ENCODE results near the gene NRXN3. TPM values are rescaled to one million over a fixed set of nuclear protein-coding genes. Genes with fewer than 3 reads are reported as not detected.

The NRXN3 gene
- total and polyA plus RNA-seq, 2 experiments from 2014 or later = 0.08 to 0.11 TPM

DNA sequence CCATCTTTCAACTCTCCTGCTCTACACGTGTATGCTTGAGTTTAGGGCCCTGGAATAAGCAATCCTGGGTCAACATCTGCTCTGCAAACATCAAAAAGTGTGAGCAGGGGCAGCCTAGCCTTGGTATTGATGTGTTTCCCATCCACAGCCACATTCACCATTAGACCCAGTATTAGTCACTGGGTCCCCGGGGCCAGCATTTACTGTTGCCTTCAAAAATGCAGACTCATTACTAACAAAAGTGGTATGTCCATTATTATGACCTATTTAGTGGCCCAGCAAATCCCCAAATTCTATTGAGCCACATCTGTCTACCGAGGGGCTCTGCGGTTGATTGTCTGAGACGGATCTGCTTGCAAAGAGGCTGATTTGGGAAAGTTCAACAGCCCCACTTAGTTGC is 1379.3 kb downstream of the NRXN3 start:
- in situ Hi-C loops (cut with MboI) = no loop called here
- Histone ChIP-seq H3K4me1 (ENCODE audit: insufficient read depth) (no peaks in the 10 kb centered on the region), H3K27me3 (replicated peaks; ENCODE audit: insufficient read depth) (no peaks in the 10 kb centered on the region), H3K9me3 (ENCODE audit: low read depth) (no peaks in the 10 kb centered on the region), H3K79me2 (ENCODE audit: insufficient read depth) (no peaks in the 10 kb centered on the region), H3K4me3 (no peak overlapping the region), H3K27ac (no peak overlapping the region), H3F3A (ENCODE audit: insufficient read depth) (0 out of 2 replicates have a peak, but pooled peaks cover 5% of the 10 kb centered on the region), H2AFZ (no peak overlapping the region), H3K36me3 (ENCODE audit: low read depth) (no peaks in the 10 kb centered on the region), H3K9me2 (ENCODE audit: insufficient read depth) (no peaks in the 10 kb centered on the region), H3K9ac (no peak overlapping the region), H4K20me1 (ENCODE audit: insufficient read depth) (no peaks in the 10 kb centered on the region), H3K4me2 (ENCODE audit: unreplicated experiment) (no peak overlapping the region)
- TF ChIP-seq EZH2phosphoT487 (IDR thresholded peaks at IDR 0.05; ENCODE audit: insufficient read depth, low read depth) (no peak), EZH2 (IDR thresholded peaks at IDR 0.05; ENCODE audit: insufficient read depth, poor library complexity, severe bottlenecking) (no peak)
- DNase-seq = peak; percentile 22
- 20 to 24% methylated on average over 5 of the region's 5 CpGs for WGBS, 2 experiments (ENCODE audit: low coverage in 1 of 2, low lambda C conversion rate in 2 of 2, missing lambda C conversion rate in 2 of 2)

DNA sequence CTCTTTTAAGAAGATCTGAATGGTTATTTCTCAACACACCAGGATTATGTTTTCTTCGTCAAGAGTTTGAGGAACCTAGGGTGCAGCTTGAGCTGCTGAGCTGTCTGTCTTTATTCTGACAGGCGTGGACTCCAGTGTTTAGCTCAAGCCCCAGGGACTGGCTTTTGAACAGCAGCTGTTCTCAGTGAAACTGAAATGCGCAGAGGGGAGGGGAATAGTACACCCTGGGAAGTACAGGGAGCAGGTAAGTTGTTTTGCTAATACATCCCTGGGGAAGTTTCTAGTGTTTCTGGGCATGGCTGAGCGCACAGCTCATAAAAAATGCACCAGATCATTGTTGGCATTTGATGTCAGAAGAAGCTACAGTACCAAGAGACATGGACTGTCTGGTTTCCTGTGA is 1381.3 kb downstream of the NRXN3 start:
- Histone ChIP-seq H3K79me2 (ENCODE audit: insufficient read depth) (no peaks in the 10 kb centered on the region), H3K9me2 (ENCODE audit: insufficient read depth) (no peaks in the 10 kb centered on the region), H3K4me3 (no peak overlapping the region), H3K4me2 (ENCODE audit: unreplicated experiment) (no peak overlapping the region), H3K9ac (no peak overlapping the region), H3K27ac (no peak overlapping the region), H3K36me3 (ENCODE audit: low read depth) (no peaks in the 10 kb centered on the region), H2AFZ (no peak overlapping the region), H3F3A (ENCODE audit: insufficient read depth) (no peaks in the 10 kb centered on the region), H3K9me3 (ENCODE audit: low read depth) (no peaks in the 10 kb centered on the region), H4K20me1 (ENCODE audit: insufficient read depth) (no peaks in the 10 kb centered on the region), H3K4me1 (ENCODE audit: insufficient read depth) (no peaks in the 10 kb centered on the region), H3K27me3 (replicated peaks; ENCODE audit: insufficient read depth) (no peaks in the 10 kb centered on the region)
- 4 to 8% methylated on average over 4 of the region's 4 CpGs for WGBS, 2 experiments (ENCODE audit: low coverage in 1 of 2, low lambda C conversion rate in 2 of 2, missing lambda C conversion rate in 2 of 2)
- TF ChIP-seq EZH2phosphoT487 (IDR thresholded peaks at IDR 0.05; ENCODE audit: insufficient read depth, low read depth) = no peak
- no peak for TF ChIP-seq EZH2 (IDR thresholded peaks at IDR 0.05; ENCODE audit: insufficient read depth, poor library complexity, severe bottlenecking)
- in situ Hi-C loops (cut with MboI) = no loop called here
- no peak for DNase-seq

DNA sequence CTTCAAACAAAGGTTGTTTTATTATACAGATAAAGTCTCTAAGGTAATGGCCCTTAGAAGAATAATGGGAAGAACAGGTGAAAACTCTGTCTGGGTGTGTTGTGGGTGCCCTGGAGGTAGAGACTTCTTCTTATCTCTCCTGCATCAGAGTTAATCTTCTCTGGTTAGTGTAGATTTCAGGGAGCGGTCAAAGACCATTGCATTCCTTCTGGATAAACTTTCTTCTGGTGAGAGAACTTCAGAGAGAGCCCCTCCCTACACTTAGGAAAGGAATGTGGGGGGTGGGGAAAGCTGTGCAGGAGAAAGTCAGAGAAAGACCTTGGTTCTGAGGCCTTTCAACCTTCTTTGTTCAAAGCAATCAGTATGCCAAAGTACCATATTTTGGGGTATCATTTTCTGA is 1382.6 kb downstream of the NRXN3 start:
- H4K20me1 ChIP-seq (ENCODE audit: insufficient read depth) = no peaks in the 10 kb centered on the region
- no peak overlapping the region for H3K4me3 ChIP-seq
- no peak overlapping the region for H3K4me2 ChIP-seq (ENCODE audit: unreplicated experiment)
- H3K36me3 ChIP-seq (ENCODE audit: low read depth) = no peaks in the 10 kb centered on the region
- no peak for DNase-seq
- TF ChIP-seq EZH2phosphoT487 (IDR thresholded peaks at IDR 0.05; ENCODE audit: insufficient read depth, low read depth) (no peak), EZH2 (IDR thresholded peaks at IDR 0.05; ENCODE audit: insufficient read depth, poor library complexity, severe bottlenecking) (no peak)
- no peaks in the 10 kb centered on the region for H3F3A ChIP-seq (ENCODE audit: insufficient read depth)
- H3K27me3 ChIP-seq (replicated peaks; ENCODE audit: insufficient read depth) = no peaks in the 10 kb centered on the region
- no peak overlapping the region for H2AFZ ChIP-seq
- in situ Hi-C loops (cut with MboI) = no loop called here
- no peak overlapping the region for H3K27ac ChIP-seq
- no peaks in the 10 kb centered on the region for H3K9me2 ChIP-seq (ENCODE audit: insufficient read depth)
- WGBS, 2 experiments (ENCODE audit: low coverage in 1 of 2, low lambda C conversion rate in 2 of 2, missing lambda C conversion rate in 2 of 2) = 0 to 7% methylated on average over 1 of the region's 1 CpG
- H3K4me1 ChIP-seq (ENCODE audit: insufficient read depth) = no peaks in the 10 kb centered on the region
- H3K9me3 ChIP-seq (ENCODE audit: low read depth) = no peaks in the 10 kb centered on the region
- no peak overlapping the region for H3K9ac ChIP-seq
- H3K79me2 ChIP-seq (ENCODE audit: insufficient read depth) = no peaks in the 10 kb centered on the region

DNA sequence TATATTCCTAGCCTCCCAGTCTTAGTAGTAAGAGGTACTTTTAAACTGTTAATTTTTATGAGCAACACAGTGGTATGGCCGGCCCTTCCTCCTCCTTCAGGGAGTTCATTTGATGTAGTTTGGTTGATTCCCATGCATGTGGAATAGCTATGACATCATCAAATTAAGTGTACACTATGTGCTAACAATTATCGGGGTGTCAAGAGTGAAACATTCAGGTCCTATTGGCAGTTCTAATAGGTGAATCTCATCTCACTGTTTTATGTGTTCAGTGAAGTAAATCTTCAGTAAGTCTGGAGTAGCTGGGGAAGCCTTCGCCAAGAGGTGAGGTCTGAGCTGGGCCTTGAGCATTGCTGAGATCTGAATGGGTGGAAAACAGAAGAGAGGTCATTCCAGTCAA is 1384.6 kb downstream of the NRXN3 start:
- H3F3A ChIP-seq (ENCODE audit: insufficient read depth) = no peaks in the 10 kb centered on the region
- H3K9me3 ChIP-seq (ENCODE audit: low read depth) = no peaks in the 10 kb centered on the region
- H3K4me2 ChIP-seq (ENCODE audit: unreplicated experiment) = no peak overlapping the region
- no peaks in the 10 kb centered on the region for H3K36me3 ChIP-seq (ENCODE audit: low read depth)
- no peaks in the 10 kb centered on the region for H3K27me3 ChIP-seq (replicated peaks; ENCODE audit: insufficient read depth)
- no peak overlapping the region for H2AFZ ChIP-seq
- no peaks in the 10 kb centered on the region for H4K20me1 ChIP-seq (ENCODE audit: insufficient read depth)
- no peak overlapping the region for H3K27ac ChIP-seq
- in situ Hi-C loops (cut with MboI) = no loop called here
- TF ChIP-seq EZH2phosphoT487 (IDR thresholded peaks at IDR 0.05; ENCODE audit: insufficient read depth, low read depth) (no peak), EZH2 (IDR thresholded peaks at IDR 0.05; ENCODE audit: insufficient read depth, poor library complexity, severe bottlenecking) (no peak)
- WGBS, 2 experiments (ENCODE audit: low coverage in 1 of 2, low lambda C conversion rate in 2 of 2, missing lambda C conversion rate in 2 of 2) = 25 to 30% methylated on average over 3 of the region's 3 CpGs
- no peak for DNase-seq
- H3K9me2 ChIP-seq (ENCODE audit: insufficient read depth) = no peaks in the 10 kb centered on the region
- no peaks in the 10 kb centered on the region for H3K79me2 ChIP-seq (ENCODE audit: insufficient read depth)
- no peaks in the 10 kb centered on the region for H3K4me1 ChIP-seq (ENCODE audit: insufficient read depth)
- H3K4me3 ChIP-seq = no peak overlapping the region
- no peak overlapping the region for H3K9ac ChIP-seq

- Histone ChIP-seq H3K4me1 (ENCODE audit: insufficient read depth) (no peaks in the 10 kb centered on the region), H3K4me2 (ENCODE audit: unreplicated experiment) (no peak overlapping the region), H3K79me2 (ENCODE audit: insufficient read depth) (no peaks in the 10 kb centered on the region), H3K27me3 (replicated peaks; ENCODE audit: insufficient read depth) (no peaks in the 10 kb centered on the region), H3K4me3 (no peak overlapping the region), H2AFZ (no peak overlapping the region), H3K9me2 (ENCODE audit: insufficient read depth) (no peaks in the 10 kb centered on the region), H3F3A (ENCODE audit: insufficient read depth) (no peaks in the 10 kb centered on the region), H3K27ac (no peak overlapping the region), H3K9me3 (ENCODE audit: low read depth) (no peaks in the 10 kb centered on the region), H3K36me3 (ENCODE audit: low read depth) (no peaks in the 10 kb centered on the region), H3K9ac (no peak overlapping the region), H4K20me1 (ENCODE audit: insufficient read depth) (no peaks in the 10 kb centered on the region)
- TF ChIP-seq EZH2 (IDR thresholded peaks at IDR 0.05; ENCODE audit: insufficient read depth, poor library complexity, severe bottlenecking) = no peak
- TF ChIP-seq EZH2phosphoT487 (IDR thresholded peaks at IDR 0.05; ENCODE audit: insufficient read depth, low read depth) = no peak
- no peak for DNase-seq
- WGBS, 2 experiments (ENCODE audit: low coverage in 1 of 2, low lambda C conversion rate in 2 of 2, missing lambda C conversion rate in 2 of 2) = 49 to 57% methylated on average over 4 of the region's 4 CpGs
- in situ Hi-C loops (cut with MboI) = no loop called here
Observed at GRCh38 chr14:79555429-79555828, 1385.3 kb downstream of the NRXN3 start.
